ENCODE data around the gene SERPINE1.

SERPINE1 gene

DNA sequence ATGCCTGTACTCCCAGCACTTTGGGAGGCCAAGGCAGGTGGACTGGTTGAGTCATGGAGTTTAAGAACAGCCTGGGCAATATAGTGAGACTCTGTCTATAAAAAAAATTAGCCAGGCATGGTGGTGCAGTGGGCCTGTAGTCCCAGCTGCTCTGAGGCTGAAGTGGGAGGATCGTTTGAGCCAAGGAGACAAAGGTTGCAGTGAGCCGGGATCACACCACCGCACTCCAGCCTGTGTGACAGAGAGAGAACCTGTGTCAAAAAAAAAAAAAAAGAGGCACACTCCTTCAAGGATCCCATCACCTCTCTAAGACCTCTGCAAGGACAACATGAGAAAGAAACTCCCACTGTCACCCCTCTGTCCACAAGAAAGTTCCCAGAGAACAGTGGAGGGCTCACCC lies 48.8 kb downstream of the SERPINE1 start:
- TF ChIP-seq, protein P1, sequence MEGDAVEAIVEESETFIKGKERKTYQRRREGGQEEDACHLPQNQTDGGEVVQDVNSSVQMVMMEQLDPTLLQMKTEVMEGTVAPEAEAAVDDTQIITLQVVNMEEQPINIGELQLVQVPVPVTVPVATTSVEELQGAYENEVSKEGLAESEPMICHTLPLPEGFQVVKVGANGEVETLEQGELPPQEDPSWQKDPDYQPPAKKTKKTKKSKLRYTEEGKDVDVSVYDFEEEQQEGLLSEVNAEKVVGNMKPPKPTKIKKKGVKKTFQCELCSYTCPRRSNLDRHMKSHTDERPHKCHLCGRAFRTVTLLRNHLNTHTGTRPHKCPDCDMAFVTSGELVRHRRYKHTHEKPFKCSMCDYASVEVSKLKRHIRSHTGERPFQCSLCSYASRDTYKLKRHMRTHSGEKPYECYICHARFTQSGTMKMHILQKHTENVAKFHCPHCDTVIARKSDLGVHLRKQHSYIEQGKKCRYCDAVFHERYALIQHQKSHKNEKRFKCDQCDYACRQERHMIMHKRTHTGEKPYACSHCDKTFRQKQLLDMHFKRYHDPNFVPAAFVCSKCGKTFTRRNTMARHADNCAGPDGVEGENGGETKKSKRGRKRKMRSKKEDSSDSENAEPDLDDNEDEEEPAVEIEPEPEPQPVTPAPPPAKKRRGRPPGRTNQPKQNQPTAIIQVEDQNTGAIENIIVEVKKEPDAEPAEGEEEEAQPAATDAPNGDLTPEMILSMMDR (conservative IDR thresholded peaks at IDR 0.05; ENCODE audit: low read depth), result no peak
- H3K27ac ChIP-seq, result no peak overlapping the region
- ChIA-PET POLR2A (ENCODE audit: low non-redundant PET) (no interaction called here), CTCF (interaction anchor here (0.9 to 1.2 kb wide), 2 partner anchors 17 to 32 kb away, joined by 3 to 7 read pairs; no protein-coding TSS in a partner anchor)
- DNase-seq (ENCODE audit: low spot score), result no peak

DNA sequence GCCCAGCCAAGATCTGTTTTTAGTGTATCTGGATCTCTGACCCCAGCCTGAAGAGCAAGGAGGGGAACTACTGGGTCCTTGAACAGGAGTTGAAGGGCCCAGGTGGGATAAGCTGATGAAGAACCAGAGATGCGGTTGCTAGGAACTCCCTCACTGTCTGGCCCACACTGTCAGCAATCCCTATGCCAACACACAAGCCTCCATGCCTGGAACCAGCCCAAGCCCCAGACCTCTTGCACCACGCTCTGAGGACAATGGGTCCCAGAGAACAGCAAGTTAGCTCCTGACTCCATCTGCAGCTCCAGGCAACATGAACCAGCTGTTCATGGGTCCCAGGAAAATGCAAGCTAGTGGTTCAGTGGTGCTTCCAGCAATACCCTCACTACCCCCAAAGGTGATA lies 50.7 kb downstream of the SERPINE1 start:
- no peak overlapping the region for H3K27ac ChIP-seq
- TF ChIP-seq, protein P1 (conservative IDR thresholded peaks at IDR 0.05; ENCODE audit: low read depth), result no peak
- POLR2A ChIA-PET (ENCODE audit: low non-redundant PET), result interaction anchor here (0.6 kb wide), 1 partner anchor 10 kb away, joined by 9 read pairs; no protein-coding TSS in a partner anchor
- CTCF ChIA-PET, result interaction anchor here (1.5 kb wide), 1 partner anchor 15 kb away, joined by 4 read pairs; no protein-coding TSS in a partner anchor
- no peak for DNase-seq (ENCODE audit: low spot score)

DNA sequence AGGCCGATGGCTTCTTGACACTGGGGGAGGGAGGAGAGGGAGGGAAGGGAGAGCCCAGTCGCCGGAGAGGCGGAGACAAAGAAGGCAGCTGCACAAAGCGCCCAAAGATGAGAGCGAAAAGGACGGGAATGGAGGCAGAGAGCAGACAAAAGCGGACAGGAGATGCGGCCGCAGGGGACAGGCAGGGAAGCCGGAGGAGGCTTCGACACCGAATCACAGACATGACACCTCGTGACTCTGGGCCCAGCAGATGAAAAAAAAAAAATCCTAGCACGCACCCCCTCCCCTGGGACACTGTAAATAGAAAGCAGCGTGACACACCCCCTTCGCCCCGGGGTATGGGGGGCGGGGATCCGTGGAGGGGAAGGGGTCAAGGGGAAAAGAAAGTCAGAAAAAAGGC lies 52.2 kb downstream of the SERPINE1 start:
- TF ChIP-seq, protein P1 (conservative IDR thresholded peaks at IDR 0.05; ENCODE audit: low read depth), result no peak
- no peak for DNase-seq (ENCODE audit: low spot score)

DNA sequence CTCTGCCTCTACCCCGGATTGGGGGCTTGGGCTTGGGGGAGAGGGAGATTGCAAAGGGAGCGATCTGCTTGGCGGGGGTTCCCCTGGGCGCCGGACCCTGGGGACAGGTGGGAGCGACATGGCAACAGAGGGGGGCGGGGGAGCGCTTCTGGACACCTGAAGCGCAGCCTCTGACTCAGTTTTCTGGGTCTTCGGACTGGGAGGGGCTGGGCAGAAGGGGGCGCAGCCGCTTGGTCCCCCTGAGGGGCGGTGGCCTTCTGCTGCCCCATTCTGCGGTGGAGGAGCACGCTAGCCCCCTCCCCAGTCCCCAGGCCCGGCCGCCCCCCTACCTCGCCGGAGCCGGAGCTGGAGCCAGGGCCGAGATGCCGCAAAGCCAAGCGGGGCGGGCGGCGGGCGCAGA lies 52.8 kb downstream of the SERPINE1 start:
- ChIA-PET CTCF (interaction anchor here (0.7 kb wide), 1 partner anchor 22 kb away, joined by 3 read pairs; no protein-coding TSS in a partner anchor), POLR2A (ENCODE audit: low non-redundant PET) (no interaction called here)
- TF ChIP-seq, protein P1 (conservative IDR thresholded peaks at IDR 0.05; ENCODE audit: low read depth), result no peak
- DNase-seq (ENCODE audit: low spot score), result no peak
- no peak overlapping the region for H3K27ac ChIP-seq

More for the DNA sequence above, 52.2 kb downstream of the SERPINE1 start:
- ChIA-PET CTCF (no interaction called here), POLR2A (ENCODE audit: low non-redundant PET) (no interaction called here)
- no peak overlapping the region for H3K27ac ChIP-seq

DNA sequence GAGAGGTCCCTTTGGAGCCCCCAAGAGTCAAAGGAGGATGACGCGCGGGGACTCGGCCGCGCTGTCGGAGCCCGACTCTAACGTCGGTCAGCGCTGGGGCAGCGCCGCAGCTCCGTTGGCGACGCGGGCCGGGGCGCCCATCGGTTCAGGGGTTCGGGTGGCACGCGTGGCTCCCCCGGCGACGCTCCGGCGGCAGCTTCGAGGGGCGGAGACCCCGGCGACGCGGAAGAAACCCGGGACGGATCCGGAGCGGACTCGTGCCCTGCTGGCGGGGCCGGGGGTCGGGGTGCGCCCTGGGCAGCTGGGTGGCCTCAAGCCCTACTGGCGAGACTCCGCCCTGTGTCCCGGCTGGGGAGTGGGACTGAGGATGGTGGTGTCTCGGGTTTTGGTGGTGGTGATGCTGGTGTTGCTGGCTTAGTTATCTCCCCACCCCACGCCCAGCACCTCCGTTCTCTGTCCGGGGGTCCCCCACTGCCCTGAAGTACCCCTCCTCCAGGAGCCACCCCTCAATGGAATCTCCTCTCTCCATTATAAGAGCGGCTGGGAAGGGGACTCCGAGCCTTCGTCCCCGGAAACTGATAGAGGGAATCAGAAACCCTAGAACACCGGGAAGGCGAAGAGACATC lies 53.3 kb downstream of the SERPINE1 start, which contains the start of gene NAT16:
Gene NAT16 (minus strand): TSS at position 164 of the 626 bp plus-strand sequence. CDS start 5,486 bp downstream, outside the sequence.
- CTCF ChIA-PET, result interaction anchor here (0.7 kb wide), 1 partner anchor 23 kb away, joined by 3 read pairs; no protein-coding TSS in a partner anchor
- no peak for DNase-seq (ENCODE audit: low spot score)
- TF ChIP-seq, protein P1 (conservative IDR thresholded peaks at IDR 0.05; ENCODE audit: low read depth), result no peak
- no peak within 1 kb of the TSS for H3K27ac ChIP-seq
- POLR2A ChIA-PET (ENCODE audit: low non-redundant PET), result no interaction called here

DNA sequence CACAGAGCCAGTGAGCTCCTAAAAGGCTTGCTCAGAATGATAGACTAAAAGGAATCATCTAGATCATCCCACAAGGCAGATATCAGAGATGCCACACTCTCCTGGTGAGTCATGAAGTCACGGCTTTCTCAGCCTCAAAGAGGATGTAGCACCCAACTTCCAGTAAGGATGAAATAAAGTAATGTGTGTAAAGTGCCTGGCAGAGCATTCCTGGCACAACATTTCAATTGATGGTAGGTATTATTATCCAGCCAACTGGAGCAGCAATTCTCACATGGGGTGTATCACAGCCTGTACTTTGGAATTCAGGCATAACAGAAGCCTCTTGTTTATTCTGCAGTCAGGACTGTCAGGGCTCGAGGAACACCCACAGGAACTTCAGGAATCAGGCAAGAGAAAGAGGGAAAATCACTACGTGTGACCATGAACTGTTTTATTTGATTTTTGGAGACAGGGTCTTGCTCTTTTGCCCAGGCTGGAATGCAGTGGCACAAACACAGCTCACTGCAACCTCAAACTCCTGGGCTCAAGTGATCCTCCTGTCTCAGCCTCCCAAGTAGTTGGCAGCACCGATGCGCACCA lies 58.4 kb downstream of the SERPINE1 start:
- TF ChIP-seq, protein P1 (conservative IDR thresholded peaks at IDR 0.05; ENCODE audit: low read depth), result no peak
- ChIA-PET CTCF (interaction anchor here (1.6 kb wide), 1 partner anchor 41 kb away, joined by 4 read pairs; no protein-coding TSS in a partner anchor), POLR2A (ENCODE audit: low non-redundant PET) (no interaction called here)
- no peak for DNase-seq (ENCODE audit: low spot score)
- H3K27ac ChIP-seq, result no peak overlapping the region

Measured in RWPE1 (cell line).